GM19328 (cell line): ENCODE results near the gene OPN1MW3.
"Not testable (repeated sequence)": the region's sequence is repeated elsewhere in the genome, so short reads cannot be mapped to it uniquely, and the experiment has no call there.

Source experiments
- ATAC-seq: cut with Tn5 transposase; IDR thresholded peaks from one replicate; pipeline ENCODE4 v1.9.1; 2021; ENCODE audit warnings: mild to moderate bottlenecking, moderate library complexity; ENCODE audit not compliant: unreplicated experiment

The OPN1MW3 gene

DNA sequence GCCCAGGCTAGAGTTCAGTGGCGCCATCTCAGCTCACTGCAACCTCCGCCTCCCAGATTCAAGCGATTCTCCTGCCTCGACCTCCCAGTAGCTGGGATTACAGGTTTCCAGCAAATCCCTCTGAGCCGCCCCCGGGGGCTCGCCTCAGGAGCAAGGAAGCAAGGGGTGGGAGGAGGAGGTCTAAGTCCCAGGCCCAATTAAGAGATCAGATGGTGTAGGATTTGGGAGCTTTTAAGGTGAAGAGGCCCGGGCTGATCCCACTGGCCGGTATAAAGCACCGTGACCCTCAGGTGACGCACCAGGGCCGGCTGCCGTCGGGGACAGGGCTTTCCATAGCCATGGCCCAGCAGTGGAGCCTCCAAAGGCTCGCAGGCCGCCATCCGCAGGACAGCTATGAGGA is at the start of gene OPN1MW3:
OPN1MW3 (plus strand) TSS at position 301 of the 400 bp plus-strand sequence; CDS start at position 339, 38 bp downstream.
- ATAC-seq = not testable (repeated sequence)

DNA sequence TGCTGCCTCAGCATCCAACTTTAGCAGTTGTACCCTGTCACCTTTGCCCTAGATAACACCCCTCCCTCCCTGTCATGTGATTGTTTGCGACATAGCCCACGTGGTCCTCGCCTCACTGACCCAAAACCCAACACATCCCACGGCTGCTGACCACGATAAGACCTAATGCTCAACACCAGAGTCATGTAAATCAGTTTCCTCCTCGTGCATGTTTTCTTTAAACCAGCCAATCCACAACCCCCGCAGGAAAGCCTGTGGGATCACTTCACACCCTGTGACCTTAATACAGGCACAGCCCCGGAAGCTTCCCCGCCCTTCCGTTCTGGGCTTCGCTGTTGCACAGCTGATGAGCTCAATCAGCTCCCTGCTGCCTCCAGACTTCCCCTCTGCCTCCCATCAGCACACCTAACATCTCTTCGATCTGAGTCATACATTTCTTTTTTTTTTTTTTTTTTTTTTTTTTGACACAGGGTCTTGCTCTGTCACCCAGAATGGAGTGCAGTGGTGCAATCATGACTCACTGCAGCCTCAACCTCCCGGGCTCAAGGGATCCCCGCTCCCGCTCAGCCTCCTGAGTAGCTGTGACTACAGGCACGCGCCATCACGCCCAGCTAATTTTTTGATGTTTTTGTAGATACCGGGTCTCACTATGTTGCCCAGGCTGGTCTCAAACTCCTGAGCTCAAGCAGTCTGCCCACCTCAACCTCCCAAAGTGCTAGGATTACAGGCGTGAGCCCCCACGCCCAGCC is 47.5 kb upstream of the OPN1MW3 start:
- not testable (repeated sequence) for ATAC-seq

DNA sequence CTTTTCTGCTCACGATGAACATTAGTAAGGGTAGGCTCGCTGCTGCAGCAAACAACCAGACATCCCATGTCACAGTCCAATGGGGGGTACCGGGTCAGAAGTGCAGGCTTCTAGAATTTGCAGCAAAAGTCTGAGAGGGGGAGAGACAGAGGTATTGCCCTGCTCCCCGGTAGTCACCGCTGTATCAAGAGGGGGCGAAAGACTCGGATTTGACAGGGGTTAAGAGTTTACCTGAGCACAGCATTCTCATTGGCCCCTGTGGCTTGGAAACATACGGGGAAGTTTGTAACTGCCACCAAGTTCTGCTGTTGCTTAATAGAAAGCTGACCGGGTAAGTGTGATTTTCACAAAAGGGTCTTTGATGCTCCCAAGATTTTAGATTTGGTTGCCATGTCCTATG is 46.3 kb upstream of the OPN1MW3 start:
- ATAC-seq = not testable (repeated sequence)

DNA sequence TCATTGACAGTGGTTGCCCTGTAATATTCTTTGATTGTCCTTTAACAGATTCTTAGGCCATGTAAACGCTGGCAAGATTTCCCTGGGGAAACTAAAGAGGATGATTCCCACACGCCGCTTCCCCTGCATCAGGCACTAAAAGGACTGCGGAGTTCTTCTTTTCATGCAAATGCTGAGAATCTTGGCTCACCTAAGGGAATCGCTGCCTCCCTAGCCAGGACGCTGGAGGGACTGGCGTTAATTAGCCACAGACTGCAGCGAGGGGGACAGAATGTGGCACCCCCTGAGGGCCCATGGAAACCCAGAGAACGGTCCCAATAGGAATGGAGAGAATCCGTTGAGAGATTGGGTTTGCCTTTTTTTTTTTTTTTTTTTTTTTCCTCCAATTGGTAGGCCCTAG is 45.9 kb upstream of the OPN1MW3 start:
- not testable (repeated sequence) for ATAC-seq

DNA sequence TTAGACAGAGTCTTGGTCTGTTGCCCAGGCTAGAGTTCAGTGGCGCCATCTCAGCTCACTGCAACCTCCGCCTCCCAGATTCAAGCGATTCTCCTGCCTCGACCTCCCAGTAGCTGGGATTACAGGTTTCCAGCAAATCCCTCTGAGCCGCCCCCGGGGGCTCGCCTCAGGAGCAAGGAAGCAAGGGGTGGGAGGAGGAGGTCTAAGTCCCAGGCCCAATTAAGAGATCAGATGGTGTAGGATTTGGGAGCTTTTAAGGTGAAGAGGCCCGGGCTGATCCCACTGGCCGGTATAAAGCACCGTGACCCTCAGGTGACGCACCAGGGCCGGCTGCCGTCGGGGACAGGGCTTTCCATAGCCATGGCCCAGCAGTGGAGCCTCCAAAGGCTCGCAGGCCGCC is 37.9 kb upstream of the OPN1MW3 start, which contains the start of gene OPN1MW2:
OPN1MW2 (plus strand) TSS at position 301 of the 400 bp plus-strand sequence; CDS start at position 361, 60 bp downstream.
- not testable (repeated sequence) for ATAC-seq

DNA sequence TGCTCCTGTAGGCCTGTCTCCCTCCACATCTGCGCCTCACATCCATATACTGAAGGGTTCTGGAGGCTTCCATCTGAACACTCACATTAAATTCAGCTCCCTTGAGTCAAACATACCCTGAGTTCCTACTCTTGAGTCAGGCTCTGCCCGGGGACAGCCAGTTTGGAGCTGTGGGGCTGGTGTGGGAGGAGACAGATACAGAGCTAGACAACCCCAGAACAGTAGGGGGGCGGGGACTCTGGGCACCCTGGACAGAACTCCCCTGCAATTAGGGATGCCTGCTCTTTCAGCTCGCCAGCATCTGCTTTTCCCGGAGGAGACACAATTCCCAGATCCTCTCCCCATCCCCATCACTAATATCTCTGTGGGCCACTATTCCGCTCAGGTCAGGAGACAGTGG is 32.1 kb upstream of the OPN1MW3 start:
- ATAC-seq = not testable (repeated sequence)

DNA sequence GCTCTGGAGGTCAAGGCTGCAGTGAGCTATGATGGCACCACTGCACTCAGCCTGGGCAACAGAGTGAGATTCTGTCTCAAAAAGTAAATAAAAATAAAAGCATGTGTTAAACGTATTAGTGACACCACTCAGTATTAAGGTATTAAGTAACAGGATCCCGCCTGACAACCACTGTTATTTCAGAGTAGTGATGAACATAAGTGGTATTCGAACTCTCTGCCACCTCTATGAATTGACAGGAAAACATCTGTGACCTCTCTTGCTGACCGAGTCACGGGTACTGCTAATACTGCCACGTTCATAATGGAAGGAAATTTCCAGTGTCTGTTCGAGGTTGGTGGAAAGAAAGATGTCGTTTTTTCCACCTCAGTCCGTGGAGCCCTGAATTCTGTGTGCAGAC is 30.7 kb upstream of the OPN1MW3 start:
- ATAC-seq = not testable (repeated sequence)

DNA sequence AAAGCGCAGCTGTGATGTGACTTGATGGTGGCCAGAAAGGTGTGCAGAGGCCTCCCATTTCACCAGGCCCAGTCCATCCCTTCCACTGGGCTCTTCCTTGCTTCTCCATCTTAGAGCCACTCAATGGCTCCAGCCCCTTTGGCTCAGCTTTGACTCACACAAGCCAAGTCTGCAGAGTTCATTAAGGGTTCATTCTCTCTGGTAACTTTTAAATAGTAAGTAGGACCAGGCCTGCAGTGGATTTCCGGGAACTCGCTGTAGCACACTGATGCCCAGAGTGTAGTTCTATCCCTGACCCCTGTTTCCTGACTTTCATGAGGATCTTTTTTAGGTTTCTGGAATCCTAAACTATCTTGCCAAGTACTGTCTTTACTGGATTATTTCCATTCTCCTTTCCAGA is 25.9 kb upstream of the OPN1MW3 start:
- not testable (repeated sequence) for ATAC-seq

DNA sequence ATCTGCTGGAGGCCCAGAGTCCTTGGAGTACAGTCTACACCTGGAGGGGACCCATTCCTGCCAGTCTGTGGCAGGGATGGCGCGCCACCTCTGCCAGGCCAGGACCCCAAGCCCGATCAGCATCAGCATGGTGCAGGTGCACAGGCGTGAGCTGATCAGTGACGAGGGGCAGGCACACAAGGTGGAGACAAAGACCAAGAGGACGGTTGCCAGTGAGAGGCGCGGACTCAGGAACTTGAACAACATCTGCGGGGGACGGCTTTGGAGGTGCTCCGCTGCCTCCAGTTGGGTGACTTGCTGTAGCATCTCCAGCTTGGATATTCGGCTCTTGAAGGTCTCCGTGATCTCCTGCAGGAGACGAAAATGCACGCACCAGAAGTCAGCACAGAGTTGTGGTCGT is 23.8 kb upstream of the OPN1MW3 start:
- ATAC-seq = not testable (repeated sequence)

DNA sequence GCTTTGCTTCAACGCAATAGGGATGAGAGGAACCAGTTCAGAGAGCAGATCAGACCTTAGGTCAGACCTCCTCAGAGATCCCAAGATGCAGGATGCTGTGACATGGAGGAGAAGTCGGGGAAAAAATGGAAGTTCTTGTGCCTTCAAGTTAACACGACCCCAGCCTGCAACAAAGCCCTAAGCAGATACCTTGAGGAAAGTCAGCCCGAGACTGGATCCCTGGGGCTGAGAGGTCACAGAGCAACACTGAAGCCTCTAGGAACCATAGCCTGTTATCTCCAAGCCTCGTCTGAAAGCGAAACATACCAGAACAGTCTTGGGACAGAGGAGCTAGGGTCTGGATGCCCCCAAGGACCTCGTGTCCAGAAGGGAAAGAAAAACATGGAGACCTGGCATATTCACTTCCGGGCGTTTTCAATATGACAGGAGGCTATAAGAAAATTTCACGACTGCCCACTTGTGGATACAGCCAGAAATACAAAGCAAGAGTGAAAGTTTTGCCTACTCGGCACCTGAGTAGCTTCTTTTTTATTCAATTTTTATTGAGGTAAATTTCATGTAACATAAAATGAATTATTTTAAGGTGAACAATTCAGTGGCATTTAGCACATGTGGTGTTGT is 18.3 kb upstream of the OPN1MW3 start:
- ATAC-seq = not testable (repeated sequence)

DNA sequence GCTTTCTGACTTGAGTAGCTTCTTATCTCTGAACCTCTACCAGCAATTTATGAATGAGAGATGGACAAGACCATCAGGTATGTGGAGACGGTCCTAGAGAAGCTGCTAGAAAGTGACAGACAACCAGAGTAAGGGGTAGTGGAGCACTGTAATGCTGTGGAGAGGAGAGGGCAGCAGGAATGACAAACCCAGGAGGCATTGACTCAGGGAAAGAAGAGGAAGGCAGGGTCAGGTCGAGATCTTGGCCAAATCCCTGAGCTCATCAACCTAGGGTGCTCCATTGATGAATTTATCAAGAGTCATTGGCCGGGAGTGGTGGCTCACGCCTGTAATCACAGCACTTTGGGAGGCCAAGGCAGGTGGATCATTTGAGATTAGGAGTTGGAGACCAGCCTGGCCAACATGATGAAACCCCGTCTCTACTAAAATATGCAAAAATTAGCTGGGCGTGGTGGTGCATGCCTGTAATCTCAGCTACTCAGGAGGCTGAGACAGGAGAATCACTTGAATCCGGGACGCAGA is 17.3 kb upstream of the OPN1MW3 start:
- not testable (repeated sequence) for ATAC-seq

DNA sequence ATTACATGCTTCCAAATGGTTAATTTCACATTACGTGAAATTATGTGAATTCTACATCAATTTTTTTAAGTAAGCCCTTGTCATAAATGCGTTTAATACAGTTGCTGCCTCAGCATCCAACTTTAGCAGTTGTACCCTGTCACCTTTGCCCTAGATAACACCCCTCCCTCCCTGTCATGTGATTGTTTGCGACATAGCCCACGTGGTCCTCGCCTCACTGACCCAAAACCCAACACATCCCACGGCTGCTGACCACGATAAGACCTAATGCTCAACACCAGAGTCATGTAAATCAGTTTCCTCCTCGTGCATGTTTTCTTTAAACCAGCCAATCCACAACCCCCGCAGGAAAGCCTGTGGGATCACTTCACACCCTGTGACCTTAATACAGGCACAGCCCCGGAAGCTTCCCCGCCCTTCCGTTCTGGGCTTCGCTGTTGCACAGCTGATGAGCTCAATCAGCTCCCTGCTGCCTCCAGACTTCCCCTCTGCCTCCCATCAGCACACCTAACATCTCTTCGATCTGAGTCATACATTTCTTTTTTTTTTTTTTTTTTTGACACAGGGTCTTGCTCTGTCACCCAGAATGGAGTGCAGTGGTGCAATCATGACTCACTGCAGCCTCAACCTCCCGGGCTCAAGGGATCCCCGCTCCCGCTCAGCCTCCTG is 9.9 kb upstream of the OPN1MW3 start:
- not testable (repeated sequence) for ATAC-seq

DNA sequence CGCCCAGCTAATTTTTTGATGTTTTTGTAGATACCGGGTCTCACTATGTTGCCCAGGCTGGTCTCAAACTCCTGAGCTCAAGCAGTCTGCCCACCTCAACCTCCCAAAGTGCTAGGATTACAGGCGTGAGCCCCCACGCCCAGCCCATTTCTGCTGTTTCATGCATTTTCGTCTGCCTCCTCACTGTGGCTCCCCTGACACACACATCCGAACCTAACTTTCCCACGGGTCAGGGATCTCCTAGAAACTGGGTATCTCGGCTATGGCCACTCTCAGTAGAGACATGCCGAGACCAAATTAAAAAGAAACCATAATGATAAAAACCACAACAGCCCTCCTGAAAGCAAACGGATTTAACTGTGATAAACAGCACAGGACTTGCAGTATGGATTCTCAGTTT is 9.3 kb upstream of the OPN1MW3 start:
- not testable (repeated sequence) for ATAC-seq

DNA sequence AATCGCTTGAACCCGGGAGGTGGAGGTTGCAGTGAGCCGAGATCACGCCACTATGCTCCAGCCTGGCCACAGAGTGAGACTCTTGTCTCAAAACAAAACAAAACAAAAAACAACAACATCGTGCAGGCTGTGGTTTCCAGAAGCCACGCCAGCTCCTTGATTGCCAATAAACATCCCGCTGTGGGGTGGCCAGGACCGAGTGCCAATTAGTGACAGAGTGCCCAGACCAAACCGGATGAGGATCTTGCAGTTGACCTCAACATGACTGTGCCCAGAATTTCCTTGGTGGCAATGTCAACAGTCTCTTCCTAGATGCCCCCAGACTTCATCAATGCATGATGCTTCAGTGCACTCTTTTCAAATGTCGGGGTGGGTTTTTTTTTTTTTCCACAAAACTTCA is 1.3 kb downstream of the OPN1MW3 start:
- not testable (repeated sequence) for ATAC-seq

DNA sequence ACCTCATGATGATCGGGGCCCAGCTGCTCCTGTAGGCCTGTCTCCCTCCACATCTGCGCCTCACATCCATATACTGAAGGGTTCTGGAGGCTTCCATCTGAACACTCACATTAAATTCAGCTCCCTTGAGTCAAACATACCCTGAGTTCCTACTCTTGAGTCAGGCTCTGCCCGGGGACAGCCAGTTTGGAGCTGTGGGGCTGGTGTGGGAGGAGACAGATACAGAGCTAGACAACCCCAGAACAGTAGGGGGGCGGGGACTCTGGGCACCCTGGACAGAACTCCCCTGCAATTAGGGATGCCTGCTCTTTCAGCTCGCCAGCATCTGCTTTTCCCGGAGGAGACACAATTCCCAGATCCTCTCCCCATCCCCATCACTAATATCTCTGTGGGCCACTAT is 5.7 kb downstream of the OPN1MW3 start:
- ATAC-seq = not testable (repeated sequence)

DNA sequence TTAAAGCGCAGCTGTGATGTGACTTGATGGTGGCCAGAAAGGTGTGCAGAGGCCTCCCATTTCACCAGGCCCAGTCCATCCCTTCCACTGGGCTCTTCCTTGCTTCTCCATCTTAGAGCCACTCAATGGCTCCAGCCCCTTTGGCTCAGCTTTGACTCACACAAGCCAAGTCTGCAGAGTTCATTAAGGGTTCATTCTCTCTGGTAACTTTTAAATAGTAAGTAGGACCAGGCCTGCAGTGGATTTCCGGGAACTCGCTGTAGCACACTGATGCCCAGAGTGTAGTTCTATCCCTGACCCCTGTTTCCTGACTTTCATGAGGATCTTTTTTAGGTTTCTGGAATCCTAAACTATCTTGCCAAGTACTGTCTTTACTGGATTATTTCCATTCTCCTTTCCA is 11.9 kb downstream of the OPN1MW3 start:
- not testable (repeated sequence) for ATAC-seq

DNA sequence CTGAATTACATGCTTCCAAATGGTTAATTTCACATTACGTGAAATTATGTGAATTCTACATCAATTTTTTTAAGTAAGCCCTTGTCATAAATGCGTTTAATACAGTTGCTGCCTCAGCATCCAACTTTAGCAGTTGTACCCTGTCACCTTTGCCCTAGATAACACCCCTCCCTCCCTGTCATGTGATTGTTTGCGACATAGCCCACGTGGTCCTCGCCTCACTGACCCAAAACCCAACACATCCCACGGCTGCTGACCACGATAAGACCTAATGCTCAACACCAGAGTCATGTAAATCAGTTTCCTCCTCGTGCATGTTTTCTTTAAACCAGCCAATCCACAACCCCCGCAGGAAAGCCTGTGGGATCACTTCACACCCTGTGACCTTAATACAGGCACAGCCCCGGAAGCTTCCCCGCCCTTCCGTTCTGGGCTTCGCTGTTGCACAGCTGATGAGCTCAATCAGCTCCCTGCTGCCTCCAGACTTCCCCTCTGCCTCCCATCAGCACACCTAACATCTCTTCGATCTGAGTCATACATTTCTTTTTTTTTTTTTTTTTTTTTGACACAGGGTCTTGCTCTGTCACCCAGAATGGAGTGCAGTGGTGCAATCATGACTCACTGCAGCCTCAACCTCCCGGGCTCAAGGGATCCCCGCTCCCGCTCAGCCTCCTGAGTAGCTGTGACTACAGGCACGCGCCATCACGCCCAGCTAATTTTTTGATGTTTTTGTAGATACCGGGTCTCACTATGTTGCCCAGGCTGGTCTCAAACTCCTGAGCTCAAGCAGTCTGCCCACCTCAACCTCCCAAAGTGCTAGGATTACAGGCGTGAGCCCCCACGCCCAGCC is 27.3 kb downstream of the OPN1MW3 start:
- not testable (repeated sequence) for ATAC-seq

DNA sequence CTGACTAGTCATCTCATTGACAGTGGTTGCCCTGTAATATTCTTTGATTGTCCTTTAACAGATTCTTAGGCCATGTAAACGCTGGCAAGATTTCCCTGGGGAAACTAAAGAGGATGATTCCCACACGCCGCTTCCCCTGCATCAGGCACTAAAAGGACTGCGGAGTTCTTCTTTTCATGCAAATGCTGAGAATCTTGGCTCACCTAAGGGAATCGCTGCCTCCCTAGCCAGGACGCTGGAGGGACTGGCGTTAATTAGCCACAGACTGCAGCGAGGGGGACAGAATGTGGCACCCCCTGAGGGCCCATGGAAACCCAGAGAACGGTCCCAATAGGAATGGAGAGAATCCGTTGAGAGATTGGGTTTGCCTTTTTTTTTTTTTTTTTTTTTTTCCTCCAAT is 29.0 kb downstream of the OPN1MW3 start:
- not testable (repeated sequence) for ATAC-seq

DNA sequence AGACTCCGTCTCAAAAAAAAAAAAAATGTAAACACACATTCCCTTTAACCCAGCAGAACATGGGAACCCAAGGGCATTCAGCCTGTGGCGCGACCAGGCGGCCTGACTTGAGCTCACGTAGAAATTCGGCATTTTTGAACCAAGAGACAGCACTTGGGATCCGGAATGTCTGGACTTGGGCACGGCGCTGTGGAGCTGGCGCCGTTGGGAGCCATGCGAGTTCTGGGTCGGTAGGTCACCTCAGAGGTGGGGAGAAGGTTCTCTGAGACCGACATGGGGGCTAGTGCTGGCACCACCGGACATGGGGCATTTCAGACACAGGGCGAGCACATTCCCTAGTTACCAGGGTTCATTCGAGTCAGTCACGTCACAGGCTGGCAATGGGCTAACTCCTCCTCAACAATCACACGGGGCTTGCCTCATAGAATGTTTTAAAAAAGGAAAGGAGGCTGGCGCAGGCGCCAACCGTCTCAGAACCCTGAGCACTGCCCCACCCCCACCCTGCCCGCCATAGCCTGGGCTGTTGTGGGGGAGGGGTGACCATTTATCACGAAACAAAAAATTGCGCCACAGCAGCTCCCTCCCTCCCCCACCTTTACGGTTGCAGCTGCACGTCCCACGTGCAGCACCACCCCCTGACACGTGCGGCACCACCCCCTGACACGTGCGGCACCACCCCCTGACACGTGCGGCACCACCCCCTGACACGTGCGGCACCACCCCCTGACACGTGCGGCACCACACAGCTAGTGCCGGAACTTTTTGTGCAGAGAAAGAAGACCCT is 37.6 kb downstream of the OPN1MW3 start, which contains the start of gene TEX28:
TEX28 (minus strand) TSS at position 334 of the 784 bp plus-strand sequence. CDS start 3,007 bp downstream, outside the sequence.
- no peak for ATAC-seq
